Spleen (tissue), 11 donors: ENCODE data around the gene EVC. TPM values are rescaled to one million over a fixed set of nuclear protein-coding genes. Genes with fewer than 3 reads are reported as not detected.

Experiments used
- DNase-seq: peaks from one replicate; pipeline ENCODE4 v3.0.0-alpha.2; 2020
- H3K27ac ChIP-seq, 8 donors: fragments of 200-600 bp; sonication (generic) in 7 of 8; 1 replicate in 4 of 8; 2 replicates in 4 of 8; pipeline versions ENCODE4 v1.5.0 to v1.8.0; 2016 to 2021; ENCODE audit warnings: inconsistent platforms in 4 of 8, mild to moderate bottlenecking in 4 of 8, moderate library complexity in 1 of 8
- H3K27me3 ChIP-seq, 7 donors: fragments of 200-600 bp; sonication (generic) in 6 of 7; replicated peaks in 1 of 7; 1 replicate in 4 of 7; 2 replicates in 3 of 7; pipeline versions ENCODE4 v1.5.0 to v1.8.0; 2016 to 2021; ENCODE audit warnings: inconsistent platforms in 3 of 7, mild to moderate bottlenecking in 1 of 7
- H3K36me3 ChIP-seq, 6 donors: fragments of 200-600 bp; sonication (generic) in 5 of 6; 1 replicate in 4 of 6; 2 replicates in 2 of 6; pipeline versions ENCODE4 v1.5.0 to v1.8.0; 2016 to 2021; ENCODE audit warnings: inconsistent platforms in 2 of 6
- H3K4me1 ChIP-seq, 6 donors: fragments of 200-600 bp; sonication (generic) in 5 of 6; 1 replicate in 3 of 6; 2 replicates in 3 of 6; pipeline versions ENCODE4 v1.5.0 to v1.8.0; 2016 to 2021; ENCODE audit warnings: inconsistent platforms in 3 of 6
- H3K4me3 ChIP-seq, 8 donors: fragments of 200-600 bp; sonication (generic) in 7 of 8; 1 replicate in 4 of 8; 2 replicates in 4 of 8; pipeline versions ENCODE4 v1.5.0 to v1.8.0; 2016 to 2021; ENCODE audit warnings: inconsistent platforms in 4 of 8, mild to moderate bottlenecking in 4 of 8, moderate library complexity in 2 of 8
- H3K9me3 ChIP-seq, 8 donors: fragments of 200-600 bp; sonication (generic) in 7 of 8; 1 replicate in 4 of 8; 2 replicates in 4 of 8; pipeline versions ENCODE4 v1.5.0 to v1.8.0; 2016 to 2021; ENCODE audit warnings: inconsistent platforms in 4 of 8
- POLR2A ChIP-seq, 3 donors: fragments of 450-650 bp; IDR thresholded peaks; one replicate each; pipeline ENCODE4 v1.5.1; 2017; ENCODE audit warnings: antibody characterized with exemption in 3 of 3, mild to moderate bottlenecking in 1 of 3
- POLR2AphosphoS5 ChIP-seq, 3 donors: sonication (generic); formaldehyde crosslinking; IDR thresholded peaks; one replicate each; pipeline ENCODE4 v1.5.1; 2017; ENCODE audit warnings: antibody characterized with exemption in 3 of 3
- WGBS, 5 donors: extraction: QIAGEN DNeasy Blood & Tissue Kit in 3 of 5; methylation state at CpG; one replicate each; pipeline versions ENCODE4 v1.1.5 to v1.1.7; 2013 to 2018; 5-methylcytosine and 5-hydroxymethylcytosine counted together
- intact Hi-C: fragments of 100-400 bp; cut with DNase I; formaldehyde crosslinking; loops from one replicate; pipeline ENCODE4 v1.15.0; 2023; ENCODE audit warnings: low total_unique reads
- polyA plus RNA-seq, 3 donors: library from polyadenylated mRNA; stranded (reverse); fragments of 200-250 nt; gene quantifications; one replicate each; pipeline ENCODE4 v1.2.1, GENCODE V29; 2013
- total RNA-seq, 7 donors: library from RNA; depleted of rRNA in 3 of 7; stranded (reverse); fragments of >200 nt in 3 of 7; fragmentation: NEBNext Ultra II Directional in 4 of 7; extraction: Animal tissue kit (Norgen Biotek cat#: 25700) in 4 of 7; gene quantifications; one replicate each; pipeline versions ENCODE4 v1.1.0 to v1.2.1, GENCODE V29; 2016 to 2021
- TF ChIP-seq, protein P1 (sequence below), 11 experiments: fragments of 200-600 bp in 7 of 11; fragments of 450-650 bp in 4 of 11; sonication (generic) in 4 of 11; IDR thresholded peaks in 8 of 11; conservative IDR thresholded peaks in 3 of 11; 1 replicate in 7 of 11; 2 replicates in 4 of 11; pipeline versions ENCODE4 v1.4.0 to v1.8.0; 2016 to 2021; ENCODE audit warnings: antibody characterized with exemption in 11 of 11, inconsistent platforms in 4 of 11, mild to moderate bottlenecking in 1 of 11
- donor health status: healthy with polysubstance abuse.
- donor health status: DM: no; HTN: no; CAD: no; lungs with moderate emphysema.
- donor health status: DM: no; HTN: no; CAD: no.
- donor health status: Bipolar disorder and iron deficiency.
- donor health status: healthy.
- donor health status: DM: no; HTN: no; CAD: no.
- donor health status: DM: yes; HTN: yes; CAD: no.

Gene EVC
- total and polyA plus RNA-seq, 10 donors = 0.20 to 13.3 (median 6.9) TPM

DNA sequence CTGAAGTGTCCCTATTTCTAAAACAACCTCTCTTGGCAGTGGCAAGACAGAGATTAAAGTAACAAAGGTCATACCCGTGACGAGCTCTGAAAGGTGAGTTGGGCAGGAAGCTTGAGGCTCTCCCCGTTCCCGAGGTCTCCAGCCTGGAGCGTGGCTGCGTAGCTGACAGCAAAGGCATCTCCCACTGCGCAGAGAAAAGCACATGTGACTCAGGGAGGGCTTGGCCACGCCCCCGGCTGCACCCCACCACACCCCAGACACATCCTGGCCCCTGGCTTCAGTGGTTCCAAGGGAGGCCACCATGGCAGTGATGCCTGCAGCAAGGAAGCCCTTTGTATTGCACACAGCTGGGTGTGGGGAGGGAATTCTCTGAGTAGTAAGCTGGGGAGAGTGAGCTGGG lies 25.7 kb upstream of the EVC start:
- H3K4me3 ChIP-seq = no peak overlapping the region
- peaks cover 0 to 30% (median 2%) of the 10 kb centered on the region in 6 donors for H3K36me3 ChIP-seq
- DNase-seq = no peak
- TF ChIP-seq POLR2AphosphoS5 (IDR thresholded peaks at IDR 0.05) = no peak
- TF ChIP-seq POLR2A (IDR thresholded peaks at IDR 0.05) = no peak
- TF ChIP-seq, protein P1, sequence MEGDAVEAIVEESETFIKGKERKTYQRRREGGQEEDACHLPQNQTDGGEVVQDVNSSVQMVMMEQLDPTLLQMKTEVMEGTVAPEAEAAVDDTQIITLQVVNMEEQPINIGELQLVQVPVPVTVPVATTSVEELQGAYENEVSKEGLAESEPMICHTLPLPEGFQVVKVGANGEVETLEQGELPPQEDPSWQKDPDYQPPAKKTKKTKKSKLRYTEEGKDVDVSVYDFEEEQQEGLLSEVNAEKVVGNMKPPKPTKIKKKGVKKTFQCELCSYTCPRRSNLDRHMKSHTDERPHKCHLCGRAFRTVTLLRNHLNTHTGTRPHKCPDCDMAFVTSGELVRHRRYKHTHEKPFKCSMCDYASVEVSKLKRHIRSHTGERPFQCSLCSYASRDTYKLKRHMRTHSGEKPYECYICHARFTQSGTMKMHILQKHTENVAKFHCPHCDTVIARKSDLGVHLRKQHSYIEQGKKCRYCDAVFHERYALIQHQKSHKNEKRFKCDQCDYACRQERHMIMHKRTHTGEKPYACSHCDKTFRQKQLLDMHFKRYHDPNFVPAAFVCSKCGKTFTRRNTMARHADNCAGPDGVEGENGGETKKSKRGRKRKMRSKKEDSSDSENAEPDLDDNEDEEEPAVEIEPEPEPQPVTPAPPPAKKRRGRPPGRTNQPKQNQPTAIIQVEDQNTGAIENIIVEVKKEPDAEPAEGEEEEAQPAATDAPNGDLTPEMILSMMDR (IDR thresholded peaks at IDR 0.05 in 8 of 11, conservative IDR thresholded peaks at IDR 0.05 in 3 of 11) = no peak
- 80 to 94% (median 91%) methylated on average over 3 to 9 of the region's 9 CpGs for WGBS, 5 donors
- H3K9me3 ChIP-seq = peaks cover 0 to 11% (median 0%) of the 10 kb centered on the region in 8 donors
- H3K4me1 ChIP-seq = no peaks in the 10 kb centered on the region
- H3K27ac ChIP-seq = no peak overlapping the region
- intact Hi-C loops = no loop called here
- H3K27me3 ChIP-seq = no peaks in the 10 kb centered on the region

DNA sequence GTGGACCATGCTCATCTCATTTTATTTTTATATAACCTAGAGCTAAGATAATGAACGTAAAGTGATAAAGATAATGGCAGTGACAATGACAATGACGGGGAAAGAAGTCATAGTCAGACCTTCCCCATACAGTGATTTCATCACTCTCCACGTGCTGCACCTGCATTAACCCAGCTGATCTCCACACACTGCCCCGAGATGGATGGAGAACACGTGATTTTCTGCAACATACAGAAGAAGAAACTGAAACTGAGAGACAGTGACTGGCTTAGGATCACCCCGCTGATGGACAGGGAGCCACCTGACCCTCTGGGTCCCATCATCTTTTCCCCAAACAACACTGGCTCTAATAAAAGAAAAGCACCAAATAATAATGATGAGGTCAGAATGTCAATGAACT lies 24.7 kb upstream of the EVC start:
- no peak for DNase-seq
- Histone ChIP-seq H3K4me3 (no peak overlapping the region), H3K36me3 (peaks cover 0 to 23% (median 2%) of the 10 kb centered on the region in 6 donors), H3K27ac (no peak overlapping the region), H3K27me3 (no peaks in the 10 kb centered on the region), H3K4me1 (no peaks in the 10 kb centered on the region), H3K9me3 (peaks cover 0 to 11% (median 0%) of the 10 kb centered on the region in 8 donors)
- no peak for TF ChIP-seq POLR2A (IDR thresholded peaks at IDR 0.05)
- TF ChIP-seq, protein P1 (IDR thresholded peaks at IDR 0.05 in 8 of 11, conservative IDR thresholded peaks at IDR 0.05 in 3 of 11) = no peak
- TF ChIP-seq POLR2AphosphoS5 (IDR thresholded peaks at IDR 0.05) = no peak
- intact Hi-C loops = no loop called here
- whole genome bisulfite sequencing, 5 donors = 81 to 89% (median 87%) methylated on average over 6 of the region's 6 CpGs

DNA sequence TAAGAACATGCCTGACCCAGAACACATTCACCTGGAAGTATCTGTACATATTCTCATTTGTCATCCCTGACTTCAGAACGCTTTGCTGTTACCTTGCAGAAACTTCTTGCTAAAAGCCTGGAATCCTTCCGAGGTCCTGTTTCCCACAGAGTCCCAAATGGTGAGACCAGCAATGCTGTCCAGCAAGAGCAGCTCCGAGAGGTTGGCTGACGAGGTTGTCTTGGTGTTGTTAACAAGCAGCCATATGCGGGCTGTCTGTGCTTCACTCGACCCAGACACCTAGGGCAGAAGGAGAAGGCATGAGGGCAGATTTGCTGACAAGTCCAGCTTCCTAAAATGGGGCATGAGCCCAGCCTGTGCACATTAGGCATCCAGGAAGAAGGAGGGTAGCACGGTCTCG lies 21.9 kb upstream of the EVC start:
- Histone ChIP-seq H3K27ac (no peak overlapping the region), H3K36me3 (peaks cover 0 to 23% (median 2%) of the 10 kb centered on the region in 6 donors), H3K9me3 (peaks cover 0 to 11% (median 0%) of the 10 kb centered on the region in 8 donors), H3K27me3 (no peaks in the 10 kb centered on the region), H3K4me1 (no peaks in the 10 kb centered on the region), H3K4me3 (no peak overlapping the region)
- TF ChIP-seq POLR2AphosphoS5 (IDR thresholded peaks at IDR 0.05) = no peak
- TF ChIP-seq, protein P1 (IDR thresholded peaks at IDR 0.05 in 8 of 11, conservative IDR thresholded peaks at IDR 0.05 in 3 of 11) = no peak
- TF ChIP-seq POLR2A (IDR thresholded peaks at IDR 0.05) = no peak
- intact Hi-C loops = no loop called here
- DNase-seq = no peak
- WGBS, 5 donors = 83 to 91% (median 90%) methylated on average over 8 of the region's 8 CpGs

DNA sequence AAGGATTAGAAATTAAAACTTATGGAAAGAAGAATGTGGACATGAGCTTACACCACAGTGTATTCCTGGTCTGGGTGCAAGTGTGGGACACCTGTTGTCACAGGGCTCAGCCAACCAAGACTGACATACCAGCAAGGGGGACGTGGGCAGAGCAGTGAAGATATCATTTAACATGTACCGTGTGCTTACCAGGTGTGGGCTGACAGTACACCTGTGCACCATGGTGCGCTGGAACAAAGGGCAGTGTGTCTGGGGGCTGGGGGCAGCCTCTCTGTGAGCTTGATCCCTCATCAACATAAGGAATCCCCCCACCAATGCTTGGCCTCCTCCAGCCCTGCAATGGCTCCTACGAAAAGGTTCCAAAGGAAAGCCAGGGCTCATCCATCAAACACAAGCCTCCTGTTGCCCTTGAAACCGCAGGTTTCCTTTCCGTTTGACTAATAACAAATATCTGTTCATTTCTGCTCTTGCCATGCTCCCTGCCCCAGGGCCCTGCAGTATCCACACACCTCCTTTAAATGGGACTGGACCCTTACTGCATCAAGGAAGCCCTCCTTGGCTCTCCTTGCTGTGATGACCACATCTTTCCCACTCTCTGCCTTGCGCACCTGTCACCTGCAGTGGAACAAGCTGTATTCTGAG lies 19.4 kb upstream of the EVC start:
- Histone ChIP-seq H3K36me3 (peaks cover 0 to 15% (median 0%) of the 10 kb centered on the region in 6 donors), H3K4me1 (no peaks in the 10 kb centered on the region), H3K27ac (no peak overlapping the region), H3K27me3 (no peaks in the 10 kb centered on the region), H3K9me3 (no peaks in the 10 kb centered on the region), H3K4me3 (no peak overlapping the region)
- 72 to 87% (median 83%) methylated on average over 7 of the region's 7 CpGs for WGBS, 5 donors
- intact Hi-C loops = no loop called here
- no peak for DNase-seq
- TF ChIP-seq POLR2A (IDR thresholded peaks at IDR 0.05) (no peak), POLR2AphosphoS5 (IDR thresholded peaks at IDR 0.05) (no peak)
- TF ChIP-seq, protein P1 (IDR thresholded peaks at IDR 0.05 in 8 of 11, conservative IDR thresholded peaks at IDR 0.05 in 3 of 11) = no peak
